ENCODE measurements around the gene KRTAP5-10.
"Not testable (repeated sequence)": the region's sequence is repeated elsewhere in the genome, so short reads cannot be mapped to it uniquely, and the experiment has no call there.

DNA sequence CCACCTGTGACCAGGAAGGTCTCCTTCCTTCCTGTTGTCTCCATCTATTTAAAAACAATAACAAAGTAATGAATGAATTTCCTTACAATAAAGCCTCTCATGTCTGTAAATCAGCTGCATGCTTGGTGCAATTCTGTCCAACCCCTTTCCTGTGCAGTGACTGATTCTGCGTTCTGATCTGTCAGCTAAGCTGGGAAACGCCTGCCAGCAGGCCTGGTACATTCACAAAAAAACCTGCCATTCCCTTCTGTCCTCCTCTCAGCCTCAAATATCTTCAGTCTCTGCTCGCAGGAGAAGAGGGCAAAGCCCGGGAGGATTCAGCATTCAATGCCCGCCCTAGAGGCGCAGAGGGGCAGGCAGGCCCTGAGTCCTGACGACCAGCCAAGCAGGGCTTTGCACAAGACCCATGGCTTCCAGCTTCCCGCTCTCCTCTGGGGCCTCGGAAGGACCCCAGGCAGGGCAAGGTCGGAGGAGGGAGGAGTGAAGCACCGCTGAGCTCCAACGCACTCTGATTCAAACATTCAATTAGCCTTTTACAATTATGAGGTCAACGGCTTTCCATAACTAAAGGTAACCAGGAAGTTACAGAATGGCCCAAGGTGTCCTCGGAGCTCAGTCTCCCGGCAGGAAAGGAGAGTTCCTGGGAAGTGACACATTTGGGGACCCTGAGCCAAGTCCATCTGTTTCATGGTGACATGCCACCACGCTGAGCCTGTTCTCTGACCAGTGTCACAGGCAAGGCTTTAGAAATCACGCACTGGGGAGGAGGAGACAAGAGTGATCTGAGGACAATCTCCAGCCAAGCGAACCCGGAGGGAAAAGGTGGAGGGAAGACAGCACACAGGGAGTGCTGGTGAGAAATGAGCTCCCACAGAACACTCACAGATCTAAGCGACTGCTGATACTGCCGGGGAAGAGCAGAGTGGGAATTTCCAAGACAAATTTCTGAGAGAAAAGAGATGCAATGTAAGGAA is 1.6 kb downstream of the KRTAP5-10 start:
- TF ChIP-seq, protein P1, sequence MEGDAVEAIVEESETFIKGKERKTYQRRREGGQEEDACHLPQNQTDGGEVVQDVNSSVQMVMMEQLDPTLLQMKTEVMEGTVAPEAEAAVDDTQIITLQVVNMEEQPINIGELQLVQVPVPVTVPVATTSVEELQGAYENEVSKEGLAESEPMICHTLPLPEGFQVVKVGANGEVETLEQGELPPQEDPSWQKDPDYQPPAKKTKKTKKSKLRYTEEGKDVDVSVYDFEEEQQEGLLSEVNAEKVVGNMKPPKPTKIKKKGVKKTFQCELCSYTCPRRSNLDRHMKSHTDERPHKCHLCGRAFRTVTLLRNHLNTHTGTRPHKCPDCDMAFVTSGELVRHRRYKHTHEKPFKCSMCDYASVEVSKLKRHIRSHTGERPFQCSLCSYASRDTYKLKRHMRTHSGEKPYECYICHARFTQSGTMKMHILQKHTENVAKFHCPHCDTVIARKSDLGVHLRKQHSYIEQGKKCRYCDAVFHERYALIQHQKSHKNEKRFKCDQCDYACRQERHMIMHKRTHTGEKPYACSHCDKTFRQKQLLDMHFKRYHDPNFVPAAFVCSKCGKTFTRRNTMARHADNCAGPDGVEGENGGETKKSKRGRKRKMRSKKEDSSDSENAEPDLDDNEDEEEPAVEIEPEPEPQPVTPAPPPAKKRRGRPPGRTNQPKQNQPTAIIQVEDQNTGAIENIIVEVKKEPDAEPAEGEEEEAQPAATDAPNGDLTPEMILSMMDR (IDR thresholded peaks at IDR 0.05; ENCODE audit: extremely low read depth in 1 of 2, insufficient read depth in 1 of 2, low read depth in 1 of 2, low read length in 2 of 2), result not testable (repeated sequence)
- not testable (repeated sequence) for TF ChIP-seq POLR2A (IDR thresholded peaks at IDR 0.05; ENCODE audit: low read depth, low read length); EZH2 (IDR thresholded peaks at IDR 0.05; ENCODE audit: borderline replicate concordance, low read depth, low read length, severe bottlenecking); POLR2AphosphoS5 (IDR thresholded peaks at IDR 0.05; ENCODE audit: insufficient read depth, low read depth, low read length); GATA2 (IDR thresholded peaks at IDR 0.05; ENCODE audit: insufficient read depth, insufficient read length, low read depth, low read length); MYC (IDR thresholded peaks at IDR 0.05; ENCODE audit: low read depth, low read length)
- TF ChIP-seq, protein P2, sequence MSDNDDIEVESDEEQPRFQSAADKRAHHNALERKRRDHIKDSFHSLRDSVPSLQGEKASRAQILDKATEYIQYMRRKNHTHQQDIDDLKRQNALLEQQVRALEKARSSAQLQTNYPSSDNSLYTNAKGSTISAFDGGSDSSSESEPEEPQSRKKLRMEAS (IDR thresholded peaks at IDR 0.05; ENCODE audit: insufficient read depth, insufficient read length), result not testable (repeated sequence)
